WI38 (cell line): ENCODE results near the gene CENPX.

Experiments used
- H3K4me3 ChIP-seq: 2 replicates; pipeline ENCODE4 v1.5.1; 2011; ENCODE audit warnings: low read depth, mild to moderate bottlenecking, control low read depth, low read length
- TF ChIP-seq, protein P1 (sequence below): IDR thresholded peaks from 2 replicates; pipeline ENCODE4 v1.5.1; 2012; ENCODE audit warnings: low read depth, mild to moderate bottlenecking, control low read depth, low read length

The CENPX gene

DNA sequence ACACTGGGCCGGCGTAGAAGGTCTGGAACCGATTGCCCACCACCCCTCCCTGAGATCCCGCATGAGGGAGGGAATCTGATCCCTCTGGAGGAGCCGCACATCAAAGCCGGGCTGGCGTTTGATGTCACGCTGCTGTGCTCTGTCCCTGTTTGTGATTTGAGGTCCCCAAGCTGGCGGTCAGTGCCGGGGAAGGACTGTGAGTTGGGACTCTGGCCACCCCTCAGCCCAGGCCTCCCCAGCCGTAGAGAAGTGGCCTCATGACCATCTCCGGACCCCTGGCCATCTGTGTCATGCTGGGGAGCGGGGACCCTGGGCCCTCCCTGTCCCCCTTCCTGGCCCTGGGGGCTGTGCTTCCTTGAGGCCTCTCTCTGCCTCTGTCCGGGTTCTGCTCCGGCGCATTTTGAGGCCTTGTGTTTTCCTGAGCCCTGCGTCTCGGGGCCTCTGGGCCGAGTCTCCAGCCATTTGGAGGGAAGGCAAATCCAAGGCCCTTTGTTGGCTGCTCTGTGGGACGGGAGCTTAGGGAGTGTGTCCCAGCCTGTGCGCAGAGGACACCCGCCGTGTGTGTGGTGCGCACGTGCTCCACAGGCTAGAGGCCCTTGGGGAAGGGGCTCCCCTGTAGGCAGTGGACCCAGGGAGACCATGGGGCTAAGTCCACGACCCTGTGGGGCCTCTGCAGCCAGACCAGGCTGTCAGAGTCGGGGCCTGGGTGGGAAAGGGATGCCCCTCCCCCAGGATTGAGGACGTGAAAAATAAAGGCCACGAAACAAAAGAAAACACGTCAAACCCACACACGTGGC lies 30.2 kb downstream of the CENPX start:
- no peak overlapping the region for H3K4me3 ChIP-seq
- TF ChIP-seq, protein P1, sequence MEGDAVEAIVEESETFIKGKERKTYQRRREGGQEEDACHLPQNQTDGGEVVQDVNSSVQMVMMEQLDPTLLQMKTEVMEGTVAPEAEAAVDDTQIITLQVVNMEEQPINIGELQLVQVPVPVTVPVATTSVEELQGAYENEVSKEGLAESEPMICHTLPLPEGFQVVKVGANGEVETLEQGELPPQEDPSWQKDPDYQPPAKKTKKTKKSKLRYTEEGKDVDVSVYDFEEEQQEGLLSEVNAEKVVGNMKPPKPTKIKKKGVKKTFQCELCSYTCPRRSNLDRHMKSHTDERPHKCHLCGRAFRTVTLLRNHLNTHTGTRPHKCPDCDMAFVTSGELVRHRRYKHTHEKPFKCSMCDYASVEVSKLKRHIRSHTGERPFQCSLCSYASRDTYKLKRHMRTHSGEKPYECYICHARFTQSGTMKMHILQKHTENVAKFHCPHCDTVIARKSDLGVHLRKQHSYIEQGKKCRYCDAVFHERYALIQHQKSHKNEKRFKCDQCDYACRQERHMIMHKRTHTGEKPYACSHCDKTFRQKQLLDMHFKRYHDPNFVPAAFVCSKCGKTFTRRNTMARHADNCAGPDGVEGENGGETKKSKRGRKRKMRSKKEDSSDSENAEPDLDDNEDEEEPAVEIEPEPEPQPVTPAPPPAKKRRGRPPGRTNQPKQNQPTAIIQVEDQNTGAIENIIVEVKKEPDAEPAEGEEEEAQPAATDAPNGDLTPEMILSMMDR: no peak

DNA sequence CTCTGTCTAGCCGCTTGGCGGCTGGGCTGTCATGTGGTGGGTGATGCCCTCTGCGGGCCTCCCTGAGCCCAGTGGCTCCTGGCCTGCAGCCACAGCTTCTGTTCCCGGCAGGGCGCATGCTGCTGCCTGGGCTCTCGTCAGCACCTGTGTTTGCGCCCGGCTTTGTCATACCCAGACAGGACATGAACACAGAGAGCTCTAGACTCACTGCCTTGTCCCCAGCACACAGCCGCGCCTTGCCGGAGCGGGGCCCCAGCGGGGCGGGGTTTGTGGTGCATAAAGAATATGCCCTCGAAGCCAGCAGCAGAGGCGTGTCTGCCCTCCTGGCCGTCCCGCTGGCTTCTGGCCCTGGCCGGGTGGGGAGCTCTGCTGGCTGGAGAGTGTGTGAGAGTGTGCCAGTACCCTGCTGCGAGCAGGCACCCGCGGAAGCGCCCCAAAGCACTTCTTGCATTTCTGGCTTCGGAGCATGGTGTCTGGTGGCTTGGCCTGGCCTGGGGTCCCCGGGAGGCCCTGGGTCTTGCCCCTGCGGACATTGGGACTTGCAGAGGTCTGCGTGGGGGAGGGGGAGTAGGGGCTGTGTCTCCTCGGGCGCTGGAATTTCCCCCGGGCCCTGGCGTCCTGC lies 30.9 kb downstream of the CENPX start:
- TF ChIP-seq, protein P1: no peak
- no peak overlapping the region for H3K4me3 ChIP-seq

DNA sequence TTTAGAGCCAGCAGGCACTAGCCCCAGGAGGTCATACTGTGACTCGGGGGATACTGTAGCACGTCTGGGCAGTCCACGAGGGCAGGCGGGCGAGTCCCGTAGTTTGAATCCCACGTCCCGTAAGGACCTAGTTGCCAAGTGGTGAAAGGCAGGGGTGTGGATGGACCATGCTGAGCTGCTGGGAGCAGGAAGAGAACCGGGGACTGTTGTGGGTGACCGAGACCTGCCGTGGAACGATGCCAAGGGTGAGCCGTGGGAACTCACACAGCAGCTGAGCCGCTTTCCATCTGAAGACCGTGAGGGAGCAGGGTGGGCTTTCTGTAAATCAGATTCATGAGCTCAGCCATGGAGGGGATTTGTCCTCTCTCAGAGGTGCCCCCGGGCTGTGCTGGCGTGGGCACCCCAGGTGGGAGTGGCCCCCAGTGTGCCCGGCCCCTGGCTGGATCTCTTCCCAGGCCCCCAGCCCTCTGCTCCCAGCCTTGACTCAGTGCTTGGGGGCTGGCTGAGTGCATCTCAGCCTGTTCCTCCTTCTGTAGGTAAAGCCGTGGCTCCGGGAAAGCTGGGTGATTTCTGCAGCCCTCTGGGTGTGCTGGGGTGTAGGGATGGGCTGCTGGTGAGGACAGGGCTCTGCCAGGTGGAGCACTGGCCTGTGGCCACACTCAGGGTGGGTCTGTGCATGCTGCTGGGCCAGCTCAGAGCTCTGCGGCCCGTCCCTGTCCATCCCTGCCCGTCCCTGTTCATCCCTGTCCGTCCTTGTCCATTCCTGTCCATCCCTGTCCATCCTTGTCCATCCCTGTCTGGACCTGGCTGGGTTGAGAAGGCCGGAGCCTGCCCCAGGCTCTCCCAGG lies 31.6 kb downstream of the CENPX start:
- TF ChIP-seq, protein P1: no peak
- H3K4me3 ChIP-seq: no peak overlapping the region

DNA sequence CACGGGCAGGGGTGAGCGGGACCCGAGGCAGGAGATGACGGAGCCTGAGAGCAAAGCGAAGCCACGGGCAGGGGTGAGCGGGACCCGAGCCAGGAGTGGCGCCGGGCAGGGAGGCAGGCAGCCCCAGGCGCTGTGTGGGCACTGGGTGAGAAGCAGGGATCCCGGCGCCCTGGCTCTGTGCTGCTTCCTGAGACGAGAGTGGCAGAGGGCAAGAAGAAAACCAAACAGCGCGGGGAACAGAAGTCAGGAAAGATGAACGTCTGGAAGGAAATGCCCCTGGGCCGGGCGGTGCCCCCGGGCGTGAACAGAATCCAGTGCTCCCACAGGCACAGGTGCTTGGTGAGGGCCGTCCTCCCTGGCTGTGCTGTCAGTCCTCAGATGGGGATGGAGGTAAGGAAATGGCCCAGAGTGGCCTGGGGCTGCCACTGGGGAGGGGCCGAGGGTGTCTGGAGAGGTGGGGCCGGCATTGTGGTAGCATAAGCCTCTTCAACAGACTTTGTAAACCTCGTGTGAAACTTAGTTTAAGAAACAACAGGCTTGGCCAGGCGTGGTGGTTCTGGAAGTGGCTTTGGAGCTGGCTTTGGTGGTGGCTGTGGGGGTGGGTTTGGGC lies 35.4 kb downstream of the CENPX start:
- no peak overlapping the region for H3K4me3 ChIP-seq
- TF ChIP-seq, protein P1: no peak

- H3K4me3 ChIP-seq: no peak overlapping the region
- TF ChIP-seq, protein P1: no peak
Measured at GRCh38 chr17:81986606-81987005, 36.1 kb downstream of the CENPX start.

GRCh38 chr17:81984773-81985410 lies 37.8 kb downstream of the CENPX start:
- H3K4me3 ChIP-seq: no peak overlapping the region
- TF ChIP-seq, protein P1: no peak
